Effector memory CD8-positive, alpha-beta T cell (primary cell): ENCODE measurements around the gene SH2D3C.

Source experiments
- ATAC-seq: fragments of 150-1000 bp; cut with Tn5 transposase; replicated peaks from 2 replicates; pipeline ENCODE4 v1.10.0; 2021; ENCODE audit warnings: mild to moderate bottlenecking, moderate library complexity
- DNase-seq, 3 experiments: peaks; one replicate each; pipeline ENCODE4 v3.0.0; 2021
- H3K27ac Mint-ChIP-seq, 2 donors: one replicate each; pipeline ENCODE4 v1.8.0; 2022; ENCODE audit warnings: mild to moderate bottlenecking in 2 of 2, mixed read lengths in 2 of 2, moderate library complexity in 2 of 2
- H3K27me3 Mint-ChIP-seq, 2 donors: one replicate each; pipeline ENCODE4 v1.8.0; 2022; ENCODE audit warnings: mixed read lengths in 2 of 2
- H3K36me3 Mint-ChIP-seq: one replicate; pipeline ENCODE4 v1.8.0; 2022; ENCODE audit warnings: mild to moderate bottlenecking, moderate library complexity, mixed read lengths; ENCODE audit not compliant: insufficient read depth
- H3K4me1 Mint-ChIP-seq, 2 donors: one replicate each; pipeline ENCODE4 v1.8.0; 2022; ENCODE audit warnings: low read depth in 2 of 2, mixed read lengths in 2 of 2
- H3K4me3 Mint-ChIP-seq, 2 donors: one replicate each; pipeline ENCODE4 v1.8.0; 2022; ENCODE audit warnings: mild to moderate bottlenecking in 2 of 2, mixed read lengths in 2 of 2, moderate library complexity in 2 of 2
- H3K9me3 Mint-ChIP-seq, 2 donors: one replicate each; pipeline ENCODE4 v1.8.0; 2022; ENCODE audit warnings: mixed read lengths in 2 of 2

SH2D3C gene

GRCh38 chr9:127705577-127706379 lies 72.7 kb downstream of the SH2D3C start:
- Mint-ChIP-seq H3K4me3 (no peak overlapping the region), H3K27me3 (no peaks in the 10 kb centered on the region), H3K36me3 (peaks cover 6% of the 10 kb centered on the region), H3K4me1 (peaks cover 16 to 25% of the 10 kb centered on the region in 2 donors), H3K27ac (peak overlapping the region in 1 of 2 donors; percentile 66), H3K9me3 (no peaks in the 10 kb centered on the region)
- ATAC-seq (no peak), DNase-seq (no peak)

GRCh38 chr9:127703289-127703946 lies 75.0 kb downstream of the SH2D3C start:
- Mint-ChIP-seq H3K4me1 (peaks cover 19 to 25% of the 10 kb centered on the region in 2 donors), H3K4me3 (no peak overlapping the region), H3K36me3 (peaks cover 6% of the 10 kb centered on the region), H3K27me3 (no peaks in the 10 kb centered on the region), H3K27ac (peak overlapping the region; percentile 13 to 69), H3K9me3 (no peaks in the 10 kb centered on the region)
- no peak for DNase-seq
- no peak for ATAC-seq

DNA sequence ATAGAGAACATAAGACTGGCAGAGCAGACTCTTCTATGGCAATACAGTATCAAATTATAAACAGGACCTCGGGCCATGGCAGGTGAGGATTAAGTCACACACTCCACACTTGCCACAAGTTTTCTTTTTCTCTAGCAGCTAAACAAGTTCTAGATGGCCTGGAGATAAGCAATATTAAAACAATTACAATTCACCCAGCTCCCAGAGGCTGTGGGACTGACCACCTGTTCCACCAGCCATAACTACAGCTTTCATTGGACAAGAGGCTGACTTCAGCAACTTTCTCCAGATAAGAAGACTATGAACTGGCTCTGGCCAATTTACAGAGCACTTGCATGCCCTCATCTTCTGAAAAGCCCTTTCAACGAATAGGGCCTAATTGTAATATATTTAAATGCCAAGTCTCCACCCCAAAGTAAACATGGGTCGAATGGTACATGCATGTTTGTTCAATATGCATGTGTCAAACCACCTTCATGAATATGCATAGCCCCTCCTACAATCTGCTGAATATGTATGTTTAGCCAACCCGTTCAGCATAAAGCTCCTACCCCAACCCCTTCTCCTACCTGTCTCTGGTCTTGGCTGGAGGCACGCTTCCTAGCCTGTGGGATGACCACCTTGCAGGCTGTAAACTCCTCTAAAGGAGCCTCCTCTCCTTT lies 77.7 kb downstream of the SH2D3C start:
- Mint-ChIP-seq H3K4me1 (peaks cover 11 to 17% of the 10 kb centered on the region in 2 donors), H3K27ac (peak overlapping the region; percentile 77 to 90), H3K36me3 (peaks cover 6% of the 10 kb centered on the region), H3K4me3 (peak overlapping the region; percentile 73 to 83), H3K9me3 (no peaks in the 10 kb centered on the region), H3K27me3 (no peaks in the 10 kb centered on the region)
- ATAC-seq (no peak), DNase-seq (no peak)

DNA sequence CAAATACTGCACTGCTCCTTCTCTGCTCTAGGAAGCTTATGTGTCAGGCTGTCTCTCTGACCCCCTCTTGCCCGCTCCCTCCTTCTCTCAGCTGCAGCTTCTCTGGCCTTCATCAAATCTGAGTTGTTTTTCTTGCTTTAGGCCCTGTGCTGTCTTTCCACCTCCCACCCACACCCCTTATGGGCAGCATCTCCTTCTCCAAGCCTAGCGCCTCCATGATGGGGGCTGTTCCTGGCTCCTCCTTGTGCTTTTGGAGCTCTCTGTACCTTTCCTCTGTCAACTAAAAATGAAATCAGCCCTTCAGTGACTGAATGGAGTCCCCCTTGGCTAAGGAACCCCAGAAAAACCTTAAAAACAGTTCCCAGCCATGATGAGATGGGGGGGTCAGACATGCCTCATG lies 78.3 kb downstream of the SH2D3C start:
- Mint-ChIP-seq H3K36me3 (peaks cover 6% of the 10 kb centered on the region), H3K4me3 (peak overlapping the region; percentile 73 to 83), H3K9me3 (no peaks in the 10 kb centered on the region), H3K27me3 (no peaks in the 10 kb centered on the region), H3K4me1 (peaks cover 11 to 17% of the 10 kb centered on the region in 2 donors), H3K27ac (peak overlapping the region; percentile 77 to 90)
- ATAC-seq (no peak), DNase-seq (no peak)

DNA sequence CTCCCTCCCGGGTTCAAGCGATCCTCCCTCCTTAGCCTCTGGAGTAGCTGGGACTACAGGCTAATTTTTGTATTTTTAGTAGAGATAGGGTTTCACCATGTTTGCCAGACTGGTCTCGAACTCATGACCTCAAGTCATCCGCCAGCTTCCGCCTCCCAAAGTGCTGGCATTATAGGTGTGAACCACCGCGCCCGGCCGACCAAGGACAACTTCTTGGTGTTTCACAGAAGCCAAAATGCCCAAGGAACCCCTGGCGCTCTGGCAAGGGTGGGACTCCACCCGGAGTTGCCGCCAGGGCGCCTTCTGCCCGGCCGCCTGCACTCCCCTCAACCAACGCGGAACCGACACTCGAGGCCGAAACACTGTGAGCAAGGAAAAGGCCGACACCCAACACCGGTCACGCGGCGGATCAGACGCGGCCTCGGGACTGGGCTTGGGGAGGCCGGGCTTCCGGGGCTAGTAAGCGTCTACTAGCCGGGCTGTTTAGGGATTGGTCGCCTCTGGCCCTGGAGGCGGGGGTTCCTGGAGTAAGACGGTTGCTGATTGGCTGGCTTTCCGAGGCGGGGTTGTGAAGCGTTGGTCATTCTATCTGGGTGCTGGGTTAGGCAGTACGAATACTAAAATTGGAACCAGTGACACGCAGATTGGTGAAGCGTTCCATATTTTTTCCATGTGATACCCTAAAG lies 79.3 kb downstream of the SH2D3C start:
- H3K4me3 Mint-ChIP-seq, result peak overlapping the region; percentile 73 to 83

DNA sequence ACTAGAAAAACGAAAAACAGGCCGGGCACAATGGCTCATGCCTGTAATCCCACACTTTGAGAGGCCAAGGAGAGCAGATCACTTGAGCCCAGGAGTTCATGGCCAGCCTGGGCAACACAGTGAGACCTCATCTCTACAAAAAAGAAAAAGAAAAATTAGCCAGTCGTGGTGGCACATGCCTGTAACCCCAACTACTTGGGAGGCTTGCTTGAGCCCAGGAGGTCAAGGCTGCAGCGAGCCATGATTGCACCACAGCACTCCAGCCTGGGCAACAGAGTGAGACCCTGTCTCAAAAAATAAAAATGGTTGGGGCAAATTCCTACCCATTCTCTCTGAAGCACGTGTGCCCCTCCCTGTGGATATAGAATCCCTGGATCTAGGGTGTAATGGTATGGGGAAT lies 80.1 kb downstream of the SH2D3C start:
- DNase-seq (no peak), ATAC-seq (no peak)
- peaks cover 11% of the 10 kb centered on the region for H3K36me3 Mint-ChIP-seq
- H3K4me3 Mint-ChIP-seq, result peak overlapping the region; percentile 13 to 32
- no peaks in the 10 kb centered on the region for H3K9me3 Mint-ChIP-seq
- H3K4me1 Mint-ChIP-seq, result peaks cover 11 to 17% of the 10 kb centered on the region in 2 donors
- no peaks in the 10 kb centered on the region for H3K27me3 Mint-ChIP-seq
- H3K27ac Mint-ChIP-seq, result peak overlapping the region in 1 of 2 donors; percentile 55

More for the DNA sequence above, 79.3 kb downstream of the SH2D3C start:
- no peaks in the 10 kb centered on the region for H3K27me3 Mint-ChIP-seq
- H3K9me3 Mint-ChIP-seq, result no peaks in the 10 kb centered on the region
- peak; percentile 98 for ATAC-seq
- H3K27ac Mint-ChIP-seq, result peak overlapping the region; percentile 90 to 92
- H3K4me1 Mint-ChIP-seq, result peaks cover 11 to 17% of the 10 kb centered on the region in 2 donors
- H3K36me3 Mint-ChIP-seq, result peaks cover 7% of the 10 kb centered on the region
- peak; percentile 79 to 80 (median 79) for DNase-seq

DNA sequence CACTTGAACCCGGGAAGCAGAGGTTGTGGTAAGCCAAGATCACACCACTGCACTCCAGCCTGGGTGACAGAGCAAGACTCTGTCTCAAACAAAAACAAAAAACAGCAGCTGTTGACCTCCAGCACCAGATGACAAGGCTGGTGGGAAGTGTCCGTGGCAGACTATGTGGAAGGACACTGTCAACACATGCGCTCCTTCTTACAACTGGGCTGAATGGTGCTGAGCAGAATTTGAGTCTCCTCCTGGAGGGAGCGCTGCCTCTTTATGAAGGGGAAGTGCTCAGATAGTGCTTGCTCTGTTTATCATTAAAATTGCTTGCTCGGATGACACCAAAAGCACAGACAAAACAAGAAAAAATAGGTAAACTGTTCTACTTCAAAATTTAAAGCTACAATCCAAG lies 80.9 kb downstream of the SH2D3C start:
- Mint-ChIP-seq H3K27me3 (no peaks in the 10 kb centered on the region), H3K4me3 (no peak overlapping the region), H3K9me3 (no peaks in the 10 kb centered on the region), H3K36me3 (peaks cover 11% of the 10 kb centered on the region), H3K4me1 (peaks cover 11 to 16% of the 10 kb centered on the region in 2 donors), H3K27ac (peak overlapping the region in 1 of 2 donors; percentile 55)
- no peak for DNase-seq
- ATAC-seq, result no peak

DNA sequence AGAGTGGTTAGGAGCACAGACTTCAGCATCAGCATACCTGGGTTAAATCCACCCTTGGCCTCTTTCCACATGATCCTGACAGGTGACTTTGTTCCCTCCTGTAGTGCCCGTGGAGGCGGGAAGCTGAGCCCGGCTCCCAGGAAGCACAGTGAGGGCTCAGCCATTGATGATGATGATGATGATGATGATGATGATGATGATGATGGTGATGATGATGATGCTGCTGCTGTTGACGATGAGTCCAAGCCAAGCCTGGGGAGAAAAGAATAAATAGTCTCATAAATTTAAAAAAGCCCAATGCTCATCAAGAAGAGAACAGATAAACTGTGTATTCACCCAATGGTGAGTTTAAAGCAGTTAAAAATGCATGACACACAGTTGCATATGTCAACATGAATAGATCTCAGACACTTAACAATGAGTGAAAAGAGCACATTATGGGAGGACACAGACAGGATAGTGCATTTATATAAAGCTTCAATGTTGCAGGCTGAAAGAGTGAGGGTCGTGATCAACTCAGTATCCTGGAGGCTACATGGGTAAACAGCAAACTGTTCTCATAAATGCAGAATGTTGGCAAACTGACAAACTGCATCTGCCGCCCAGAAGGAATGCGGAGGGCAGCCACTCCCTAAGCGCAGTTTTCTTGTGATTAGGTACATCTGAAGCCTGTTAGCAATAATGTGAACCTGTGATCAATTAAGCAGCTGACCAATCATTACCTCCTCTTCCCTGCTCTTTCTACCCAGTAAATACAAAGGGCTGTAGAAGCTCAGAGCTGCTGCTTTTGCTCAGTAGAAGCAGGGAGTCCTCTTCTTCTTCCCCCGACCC lies 83.4 kb downstream of the SH2D3C start:
- no peaks in the 10 kb centered on the region for H3K27me3 Mint-ChIP-seq
- no peak for DNase-seq
- no peaks in the 10 kb centered on the region for H3K9me3 Mint-ChIP-seq
- no peak for ATAC-seq
- peaks cover 8 to 10% of the 10 kb centered on the region in 2 donors for H3K4me1 Mint-ChIP-seq
- H3K27ac Mint-ChIP-seq, result no peak overlapping the region
- H3K4me3 Mint-ChIP-seq, result no peak overlapping the region
- H3K36me3 Mint-ChIP-seq, result peaks cover 10% of the 10 kb centered on the region

- ATAC-seq (no peak), DNase-seq (no peak)
- Mint-ChIP-seq H3K9me3 (no peaks in the 10 kb centered on the region), H3K27me3 (no peaks in the 10 kb centered on the region), H3K27ac (no peak overlapping the region), H3K4me1 (peaks cover 0 to 2% of the 10 kb centered on the region in 2 donors), H3K4me3 (no peak overlapping the region), H3K36me3 (peaks cover 5% of the 10 kb centered on the region)
Observed at GRCh38 chr9:127693697-127694096, 84.8 kb downstream of the SH2D3C start.

DNA sequence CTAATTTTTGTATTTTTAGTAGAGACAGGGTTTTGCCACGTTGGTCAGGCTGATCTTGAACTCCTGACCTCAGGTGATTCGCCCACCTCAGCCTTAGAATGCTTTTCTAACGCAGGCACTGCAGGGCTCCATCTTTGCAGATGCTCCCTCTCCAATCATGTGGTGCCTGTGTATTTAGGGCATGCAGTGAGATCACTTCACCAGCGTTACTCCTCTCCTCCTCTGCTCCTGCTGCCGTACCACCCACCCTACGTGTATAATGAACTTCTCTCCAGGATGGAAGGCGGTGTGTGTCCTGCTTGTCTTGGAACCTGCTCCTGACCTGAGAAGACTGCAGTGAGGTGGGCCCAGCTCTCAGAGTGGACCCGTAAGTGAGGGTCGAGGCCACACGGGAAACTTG lies 85.3 kb downstream of the SH2D3C start:
- no peaks in the 10 kb centered on the region for H3K27me3 Mint-ChIP-seq
- no peak overlapping the region for H3K4me3 Mint-ChIP-seq
- no peaks in the 10 kb centered on the region for H3K4me1 Mint-ChIP-seq
- no peak for DNase-seq
- no peak for ATAC-seq
- no peaks in the 10 kb centered on the region for H3K9me3 Mint-ChIP-seq
- H3K27ac Mint-ChIP-seq, result no peak overlapping the region
- H3K36me3 Mint-ChIP-seq, result peaks cover 5% of the 10 kb centered on the region

DNA sequence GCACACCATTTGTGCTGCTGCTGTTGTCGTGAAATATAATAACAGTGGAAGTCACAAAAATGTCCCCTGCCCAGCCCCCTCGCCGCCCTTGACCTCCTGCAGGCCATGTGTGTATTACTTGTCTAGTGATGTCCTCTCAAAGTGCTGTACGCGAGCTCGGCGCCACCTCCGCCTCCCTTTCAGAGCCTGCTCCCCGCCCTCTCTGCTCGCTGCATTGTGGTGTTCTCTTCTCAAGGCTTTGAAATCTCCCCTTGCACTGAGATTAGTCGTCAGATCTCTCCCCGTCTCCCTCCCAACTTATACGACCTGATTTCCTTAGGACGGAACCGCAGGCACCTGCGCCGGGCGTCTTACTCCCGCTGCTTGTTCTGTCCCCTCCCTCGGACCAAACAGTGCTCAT lies 86.4 kb downstream of the SH2D3C start:
- H3K36me3 Mint-ChIP-seq, result peaks cover 5% of the 10 kb centered on the region
- no peaks in the 10 kb centered on the region for H3K4me1 Mint-ChIP-seq
- H3K9me3 Mint-ChIP-seq, result no peaks in the 10 kb centered on the region
- DNase-seq (no peak), ATAC-seq (no peak)
- no peak overlapping the region for H3K4me3 Mint-ChIP-seq
- H3K27ac Mint-ChIP-seq, result peak overlapping the region in 1 of 2 donors; percentile 30
- no peaks in the 10 kb centered on the region for H3K27me3 Mint-ChIP-seq

- no peaks in the 10 kb centered on the region for H3K9me3 Mint-ChIP-seq
- no peak for ATAC-seq
- H3K4me3 Mint-ChIP-seq, result no peak overlapping the region
- H3K36me3 Mint-ChIP-seq, result peaks cover 5% of the 10 kb centered on the region
- DNase-seq, result no peak
- H3K27me3 Mint-ChIP-seq, result no peaks in the 10 kb centered on the region
- no peak overlapping the region for H3K27ac Mint-ChIP-seq
- H3K4me1 Mint-ChIP-seq, result no peaks in the 10 kb centered on the region
Observed at GRCh38 chr9:127690735-127691134, 87.7 kb downstream of the SH2D3C start.
